BE2C (cell line): Measurements from ENCODE around the gene CAMK2D.

ENCODE experiments used
- DNase-seq: peaks from one replicate; pipeline ENCODE4 v3.0.0-alpha.2; 2020
- H3K27me3 ChIP-seq: fragments of 250-450 bp; sonication (Bioruptor Pico); 2 replicates; pipeline ENCODE4 v1.5.1; 2020; ENCODE audit warnings: mild to moderate bottlenecking
- H3K36me3 ChIP-seq: fragments of 250-450 bp; sonication (Bioruptor Pico); 2 replicates; pipeline ENCODE4 v1.5.1; 2020; ENCODE audit warnings: mild to moderate bottlenecking
- H3K4me1 ChIP-seq: fragments of 250-450 bp; sonication (Bioruptor Pico); 2 replicates; pipeline ENCODE4 v1.5.1; 2020
- H3K4me3 ChIP-seq: 2 replicates; pipeline ENCODE4 v1.5.1; 2011; ENCODE audit warnings: low read depth, low read length
- H3K9me3 ChIP-seq: fragments of 250-450 bp; sonication (Bioruptor Pico); 2 replicates; pipeline ENCODE4 v1.5.1; 2020
- CTCF ChIP-seq: IDR thresholded peaks from 2 replicates; pipeline ENCODE4 v1.5.1; 2012; ENCODE audit warnings: mild to moderate bottlenecking, low read depth, low read length

Gene CAMK2D

GRCh38 chr4:113625902-113626301, 135.6 kb downstream of the CAMK2D start:
- peaks cover 47% of the 10 kb centered on the region for H3K4me1 ChIP-seq
- no peak for TF ChIP-seq CTCF
- no peak overlapping the region for H3K4me3 ChIP-seq
- no peaks in the 10 kb centered on the region for H3K36me3 ChIP-seq
- H3K9me3 ChIP-seq = no peaks in the 10 kb centered on the region
- no peaks in the 10 kb centered on the region for H3K27me3 ChIP-seq
- no peak for DNase-seq

GRCh38 chr4:113623274-113623894, 138.2 kb downstream of the CAMK2D start:
- Histone ChIP-seq H3K9me3 (no peaks in the 10 kb centered on the region), H3K4me1 (peaks cover 48% of the 10 kb centered on the region), H3K36me3 (no peaks in the 10 kb centered on the region), H3K27me3 (no peaks in the 10 kb centered on the region), H3K4me3 (no peak overlapping the region)
- no peak for DNase-seq
- no peak for TF ChIP-seq CTCF

- Histone ChIP-seq H3K27me3 (no peaks in the 10 kb centered on the region), H3K9me3 (no peaks in the 10 kb centered on the region), H3K36me3 (no peaks in the 10 kb centered on the region), H3K4me3 (no peak overlapping the region), H3K4me1 (peaks cover 37% of the 10 kb centered on the region)
- DNase-seq = no peak
- TF ChIP-seq CTCF = no peak
These were observed 139.9 kb downstream of the CAMK2D start for GRCh38 chr4:113621633-113622032.

GRCh38 chr4:113620032-113620431, 141.5 kb downstream of the CAMK2D start:
- no peaks in the 10 kb centered on the region for H3K36me3 ChIP-seq
- no peak overlapping the region for H3K4me3 ChIP-seq
- no peak for TF ChIP-seq CTCF
- H3K27me3 ChIP-seq = no peaks in the 10 kb centered on the region
- H3K4me1 ChIP-seq = peaks cover 25% of the 10 kb centered on the region
- DNase-seq = no peak
- H3K9me3 ChIP-seq = no peaks in the 10 kb centered on the region

- H3K4me3 ChIP-seq = no peak overlapping the region
- no peaks in the 10 kb centered on the region for H3K9me3 ChIP-seq
- no peaks in the 10 kb centered on the region for H3K36me3 ChIP-seq
- TF ChIP-seq CTCF = no peak
- H3K27me3 ChIP-seq = no peaks in the 10 kb centered on the region
- DNase-seq = no peak
- H3K4me1 ChIP-seq = peaks cover 20% of the 10 kb centered on the region
These were observed 142.0 kb downstream of the CAMK2D start for GRCh38 chr4:113619526-113619925.

- H3K9me3 ChIP-seq = no peaks in the 10 kb centered on the region
- peaks cover 17% of the 10 kb centered on the region for H3K4me1 ChIP-seq
- H3K36me3 ChIP-seq = no peaks in the 10 kb centered on the region
- H3K4me3 ChIP-seq = no peak overlapping the region
- DNase-seq = no peak
- no peak for TF ChIP-seq CTCF
- no peaks in the 10 kb centered on the region for H3K27me3 ChIP-seq
These were observed 143.3 kb downstream of the CAMK2D start for GRCh38 chr4:113618205-113618604.
